Adrenal gland (tissue), 5 donors: ENCODE data around the gene CCDC28A.

Source experiments
- CTCF ChIP-seq, 6 experiments: fragments of 450-650 bp in 4 of 6; fragments of 200-600 bp in 2 of 6; sonication (generic) in 1 of 6; IDR thresholded peaks; 1 replicate in 5 of 6; 2 replicates in 1 of 6; pipeline versions ENCODE4 v1.5.1 to v1.8.0; 2016 to 2021; ENCODE audit warnings: antibody characterized with exemption in 6 of 6, mild to moderate bottlenecking in 2 of 6, moderate library complexity in 1 of 6
- POLR2A ChIP-seq, 2 donors: fragments of 450-650 bp; IDR thresholded peaks; one replicate each; pipeline ENCODE4 v1.6.1; 2017; ENCODE audit warnings: antibody characterized with exemption in 2 of 2, mild to moderate bottlenecking in 2 of 2, moderate library complexity in 1 of 2
- donor health status: DM: no; HTN: no; CAD: no.

GRCh38 chr6:138797806-138798446, 24.4 kb downstream of the CCDC28A start:
- TF ChIP-seq CTCF (IDR thresholded peaks at IDR 0.05) (no peak), POLR2A (IDR thresholded peaks at IDR 0.05) (no peak)
